HG02759 (cell line): Measurements from ENCODE around the gene ERMAP.
"Not testable (repeated sequence)": the region's sequence is repeated elsewhere in the genome, so short reads cannot be mapped to it uniquely, and the experiment has no call there.

Experiments
- ATAC-seq: cut with Tn5 transposase; IDR thresholded peaks from one replicate; pipeline ENCODE4 v1.9.1; 2021; ENCODE audit warnings: mild to moderate bottlenecking, moderate library complexity; ENCODE audit not compliant: unreplicated experiment

ERMAP gene

GRCh38 chr1:42869254-42869653 lies 52.3 kb downstream of the ERMAP start:
- ATAC-seq: not testable (repeated sequence)

- not testable (repeated sequence) for ATAC-seq
Measured at GRCh38 chr1:42869751-42870150, 52.8 kb downstream of the ERMAP start.

GRCh38 chr1:42873108-42873507 lies 56.2 kb downstream of the ERMAP start:
- not testable (repeated sequence) for ATAC-seq

- no peak for ATAC-seq
Measured at GRCh38 chr1:42873670-42874069, 56.7 kb downstream of the ERMAP start.

GRCh38 chr1:42876009-42876408 lies 59.1 kb downstream of the ERMAP start:
- ATAC-seq: no peak

- no peak for ATAC-seq
Measured at GRCh38 chr1:42877380-42877779, 60.5 kb downstream of the ERMAP start.

- no peak for ATAC-seq
Measured at GRCh38 chr1:42880384-42880783, 63.5 kb downstream of the ERMAP start.

- ATAC-seq: no peak
Measured at GRCh38 chr1:42886046-42886739, 69.3 kb downstream of the ERMAP start.

GRCh38 chr1:42886800-42887199 lies 69.9 kb downstream of the ERMAP start:
- ATAC-seq: no peak

- ATAC-seq: no peak
Measured at GRCh38 chr1:42887366-42887765, 70.4 kb downstream of the ERMAP start.

GRCh38 chr1:42888013-42888633 lies 71.2 kb downstream of the ERMAP start:
- ATAC-seq: no peak

- no peak for ATAC-seq
Measured at GRCh38 chr1:42889264-42889663, 72.3 kb downstream of the ERMAP start.

GRCh38 chr1:42891465-42892138 lies 74.7 kb downstream of the ERMAP start:
- ATAC-seq: no peak
